Activated CD8-positive, alpha-beta memory T cell treated with anti-CD3 and anti-CD28 coated beads for 36 hours (primary cell): ENCODE data around the gene PRDM1. TPM values are rescaled to one million over a fixed set of nuclear protein-coding genes. Genes with fewer than 3 reads are reported as not detected.

Experiments
- CTCF ChIA-PET: fragments of 350-600 bp; sonication (Branson Sonifier 250); formaldehyde crosslinking; loops from one replicate; lab custom pipeline; 2021; ENCODE audit warnings: antibody characterized with exemption; lab: Charles Lee
- POLR2A ChIA-PET: fragments of 350-600 bp; sonication (Branson Sonifier 250); formaldehyde crosslinking; loops from one replicate; lab custom pipeline; 2021; ENCODE audit warnings: antibody characterized with exemption; lab: Charles Lee
- total RNA-seq, 2 experiments: library from RNA; stranded (reverse); gene quantifications; one replicate each; pipeline ENCODE4 v1.2.3, GENCODE V29; 2021

PRDM1 gene
- total RNA-seq, 2 experiments from 2014 or later = 89.4 to 94.3 TPM

DNA sequence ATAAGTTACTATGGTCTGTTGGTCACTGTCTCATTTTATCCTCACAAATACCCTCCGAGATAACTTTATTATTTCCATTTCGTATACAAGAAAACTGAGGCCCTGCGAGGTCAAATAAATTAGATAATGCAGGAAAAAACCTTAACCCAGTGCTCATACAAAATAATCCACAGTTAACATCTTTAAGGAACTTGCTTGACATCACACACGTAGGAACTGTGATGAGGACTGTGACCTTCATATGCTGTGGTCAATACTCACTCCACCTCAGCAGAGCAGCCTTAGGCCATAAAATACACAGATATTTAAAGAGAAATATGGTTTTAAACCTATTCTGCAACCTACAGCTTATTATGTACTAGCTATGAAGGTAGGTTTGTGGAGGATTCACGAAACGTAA, 34.3 kb downstream of the PRDM1 start:
- POLR2A ChIA-PET = no interaction called here
- CTCF ChIA-PET = interaction anchor here (1.8 kb wide), 1 partner anchor 20 kb away, joined by 5 read pairs; no protein-coding TSS in a partner anchor

DNA sequence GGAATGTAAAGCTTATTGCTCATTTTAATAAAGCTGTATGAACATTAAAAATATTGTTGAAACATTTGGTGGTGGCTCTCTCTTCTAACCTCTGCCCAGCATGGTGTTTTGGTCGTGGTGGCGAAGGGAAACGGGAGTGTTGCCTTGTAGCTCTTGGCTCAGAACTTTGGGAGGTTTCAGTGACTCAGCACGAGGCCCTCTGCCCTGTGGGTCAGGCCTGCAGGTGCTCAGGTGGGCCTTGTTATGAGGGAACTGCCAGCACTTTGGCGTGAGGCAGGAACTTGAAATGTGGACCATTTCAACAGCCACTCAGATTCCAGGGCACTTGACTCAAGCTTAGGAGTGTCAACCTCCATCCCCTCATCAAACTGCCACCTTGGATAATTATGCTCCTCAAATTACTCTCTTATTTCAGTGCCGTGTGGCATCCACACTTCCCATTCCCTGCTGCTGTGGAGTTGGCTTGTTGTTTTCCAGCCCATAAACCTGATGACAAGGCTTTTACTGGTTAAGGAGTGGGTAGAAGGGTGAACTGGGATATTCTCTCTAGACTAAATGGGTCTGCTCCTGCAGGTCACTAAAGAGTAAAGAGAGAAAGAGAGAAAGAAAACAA, 36.3 kb downstream of the PRDM1 start:
- POLR2A ChIA-PET = interaction anchor here (0.5 kb wide), 1 partner anchor 658 kb away, joined by 7 read pairs; no protein-coding TSS in a partner anchor
- CTCF ChIA-PET = no interaction called here

DNA sequence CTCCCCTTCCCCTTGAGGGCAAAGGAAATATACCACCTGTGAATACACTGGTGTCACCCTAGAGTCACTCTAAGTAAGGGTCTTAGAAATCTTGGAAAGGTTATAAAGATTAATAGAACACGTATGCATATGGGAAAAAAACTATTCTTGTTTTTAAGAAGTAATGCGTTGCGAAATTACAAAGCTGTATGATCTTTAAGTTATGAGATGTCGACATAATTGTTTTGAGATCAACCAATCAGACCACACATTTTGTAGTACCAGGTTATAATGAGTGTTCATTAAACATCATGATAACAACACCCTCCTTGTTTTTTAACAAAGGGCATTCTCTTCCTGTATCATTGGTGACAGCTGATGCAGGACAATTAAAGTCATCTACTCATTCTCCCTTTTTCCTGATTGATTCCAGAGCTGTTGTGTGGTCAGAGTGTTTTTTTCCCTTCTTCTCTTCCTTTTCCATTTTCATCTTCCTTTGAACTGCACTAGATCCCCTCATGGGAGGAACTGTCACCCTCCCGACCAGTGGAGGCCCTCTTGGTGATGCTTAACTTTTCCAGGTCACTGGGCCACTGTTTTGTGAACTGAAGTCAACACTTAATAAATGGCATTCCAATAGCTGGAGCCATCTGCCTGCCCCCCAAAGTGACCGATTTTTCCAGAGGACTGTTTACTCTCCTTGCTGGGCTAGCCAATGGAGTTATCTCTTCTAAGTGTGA, 37.0 kb downstream of the PRDM1 start:
- CTCF ChIA-PET = no interaction called here
- POLR2A ChIA-PET = no interaction called here

DNA sequence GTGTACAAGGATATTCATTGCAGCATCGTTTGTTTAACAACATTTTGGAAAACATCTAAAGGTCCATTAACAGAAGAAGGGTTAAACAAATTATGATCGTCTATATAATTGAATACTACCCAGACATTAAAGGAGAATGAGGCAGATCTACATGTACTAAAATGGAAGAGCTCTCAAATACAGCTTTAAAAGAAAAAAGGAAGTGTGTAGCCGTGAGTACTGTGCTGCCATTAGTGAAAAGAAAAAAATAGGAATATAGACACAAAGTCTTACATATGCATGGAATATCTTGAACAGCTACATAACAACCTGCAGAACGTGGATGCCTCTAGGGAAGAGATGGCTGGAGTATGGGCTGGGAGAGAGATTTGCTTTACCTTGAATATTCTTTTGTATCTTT, 37.9 kb downstream of the PRDM1 start:
- ChIA-PET CTCF (no interaction called here), POLR2A (no interaction called here)

DNA sequence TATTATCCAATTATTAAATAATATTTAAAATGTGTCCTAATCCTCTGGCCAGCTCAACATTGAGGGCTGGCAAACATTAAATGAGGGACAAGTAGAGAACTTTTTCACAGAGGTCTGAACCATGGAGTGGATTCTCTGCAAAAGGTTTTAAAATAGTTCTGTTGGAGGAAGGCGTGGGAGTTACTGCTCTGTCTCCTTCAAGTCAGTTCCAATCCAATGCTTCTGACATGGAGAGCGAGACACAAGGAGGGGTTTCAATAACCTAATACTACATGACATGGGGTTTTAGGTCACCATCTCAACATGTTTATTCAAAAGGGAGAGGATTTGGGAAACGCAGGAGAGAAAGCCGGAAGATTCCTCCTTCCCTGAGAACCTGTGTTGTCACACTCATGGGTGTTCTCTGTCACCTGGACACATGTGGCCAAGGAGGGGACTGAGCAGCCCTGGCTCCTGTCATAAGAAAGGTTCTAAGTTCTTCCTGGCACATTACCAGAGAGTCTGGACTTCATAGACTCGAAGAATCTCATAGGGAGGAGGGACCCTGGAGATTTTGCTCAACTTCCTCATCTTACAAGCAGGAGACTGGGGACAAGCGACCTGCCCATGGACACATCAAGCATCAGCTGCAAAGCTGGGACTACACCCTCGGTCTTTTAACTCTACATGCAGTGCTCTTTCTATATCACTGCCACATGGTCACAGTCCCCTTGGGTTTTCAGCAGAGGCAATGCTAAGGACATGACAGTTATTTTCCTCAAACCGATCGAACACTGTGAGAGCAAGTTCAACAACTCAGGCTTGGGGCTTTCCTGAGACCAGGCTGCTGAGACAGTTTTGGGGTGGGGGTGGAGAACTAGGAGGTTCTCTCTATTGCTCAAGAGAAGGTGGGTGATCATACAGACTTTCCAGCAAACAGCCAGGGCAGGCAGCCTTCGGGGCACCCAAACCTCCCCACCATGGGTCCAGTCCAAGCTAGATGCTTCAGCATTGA, 38.6 kb downstream of the PRDM1 start:
- CTCF ChIA-PET = interaction anchor here (1.2 to 1.6 kb wide), 2 partner anchors 8 to 47 kb away, joined by 3 to 10 read pairs; no protein-coding TSS in a partner anchor
- POLR2A ChIA-PET = interaction anchor here (0.7 kb wide), 1 partner anchor 73 kb away, joined by 3 read pairs; no protein-coding TSS in a partner anchor

DNA sequence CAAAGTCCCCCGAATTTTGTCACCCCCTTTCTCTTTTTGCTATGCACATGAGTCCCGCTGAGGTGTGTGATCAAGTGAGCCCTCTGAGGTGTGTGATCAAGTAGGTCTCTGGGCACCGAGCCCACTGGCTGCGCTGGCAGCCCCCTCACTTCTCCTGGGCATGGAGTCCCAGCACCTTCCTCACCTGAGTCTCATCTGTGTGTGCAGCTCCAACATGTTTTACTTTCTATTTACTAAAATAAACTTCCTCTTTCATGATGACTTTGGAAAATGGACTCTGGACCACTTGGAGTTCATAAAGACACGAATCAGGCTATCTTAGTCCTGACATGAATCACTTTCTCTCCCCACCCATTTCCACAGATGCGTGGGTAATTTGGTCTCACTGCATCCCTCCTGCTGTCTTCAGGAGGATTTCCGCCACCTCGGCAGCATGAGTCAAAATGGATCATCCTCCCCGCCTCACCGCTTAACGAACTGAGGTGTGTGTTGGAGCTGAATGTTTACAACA, 39.8 kb downstream of the PRDM1 start:
- ChIA-PET CTCF (interaction anchor here (0.6 to 1.6 kb wide), 4 partner anchors 9 to 77 kb away, joined by 3 to 10 read pairs (median 4); no protein-coding TSS in a partner anchor), POLR2A (interaction anchor here (0.7 to 1.4 kb wide), 2 partner anchors 38 to 72 kb away, joined by 3 to 6 read pairs; no protein-coding TSS in a partner anchor)

DNA sequence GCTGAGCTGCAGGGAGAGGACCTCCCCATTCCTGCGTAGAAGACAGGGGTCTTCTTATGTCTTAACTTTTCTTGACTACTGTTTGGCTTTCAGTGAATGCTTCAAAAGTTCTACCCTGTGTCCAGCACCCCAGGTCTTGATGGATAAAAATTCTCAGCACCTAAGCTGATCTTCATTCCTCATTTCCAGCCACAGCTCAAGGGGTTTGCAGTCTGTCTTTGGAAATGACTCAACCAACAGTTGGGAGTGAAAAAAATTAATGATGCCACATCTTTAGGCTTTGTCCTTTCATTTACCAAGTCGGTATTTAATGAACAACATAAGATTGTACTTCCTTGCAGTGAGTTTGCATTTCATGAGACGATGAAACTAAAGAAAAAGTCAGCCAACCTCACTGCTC, 40.3 kb downstream of the PRDM1 start:
- POLR2A ChIA-PET = interaction anchor here (1.4 kb wide), 1 partner anchor 38 kb away, joined by 6 read pairs; no protein-coding TSS in a partner anchor

DNA sequence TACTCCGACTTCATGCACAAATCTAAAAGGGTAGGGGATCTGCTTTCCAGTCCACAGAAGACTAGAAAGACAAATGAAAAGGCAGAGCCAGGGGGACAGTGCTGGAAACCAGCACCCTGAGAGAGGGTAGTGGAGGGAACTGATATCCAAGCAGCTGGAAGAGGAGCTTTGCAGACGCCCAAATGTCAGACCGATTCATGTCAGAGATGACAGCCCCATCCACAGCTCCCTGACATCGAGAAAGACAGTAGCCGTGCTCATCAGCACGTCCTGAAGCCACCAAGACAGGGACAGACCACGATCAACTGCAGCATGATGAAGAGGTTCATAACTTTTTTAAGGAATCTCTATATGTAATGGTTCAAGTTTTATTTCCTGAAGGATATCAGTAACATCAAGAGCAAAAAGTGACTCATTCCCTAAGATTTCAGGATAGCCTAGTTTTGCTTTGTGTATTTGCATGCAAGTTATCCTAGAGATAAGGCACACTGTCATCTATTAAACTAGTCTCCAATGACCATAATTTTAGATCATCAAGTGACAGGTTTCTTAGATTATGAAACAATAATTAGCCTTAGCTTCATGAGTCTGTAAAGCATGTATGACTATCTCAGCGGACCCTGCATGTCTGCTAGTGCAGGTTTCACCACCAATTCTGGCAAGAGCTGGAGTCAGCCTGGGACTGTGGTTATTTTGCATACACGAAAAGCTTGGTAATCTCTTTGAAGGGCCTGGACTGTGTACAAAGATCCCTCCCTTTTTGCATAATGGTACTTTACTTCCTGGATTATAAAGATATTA, 43.0 kb downstream of the PRDM1 start:
- ChIA-PET CTCF (interaction anchor here (0.8 kb wide), 1 partner anchor 19 kb away, joined by 4 read pairs; no protein-coding TSS in a partner anchor), POLR2A (no interaction called here)

More for the DNA sequence above, 40.3 kb downstream of the PRDM1 start:
- CTCF ChIA-PET = interaction anchor here (0.6 to 1.6 kb wide), 4 partner anchors 10 to 76 kb away, joined by 3 to 10 read pairs (median 4); no protein-coding TSS in a partner anchor

DNA sequence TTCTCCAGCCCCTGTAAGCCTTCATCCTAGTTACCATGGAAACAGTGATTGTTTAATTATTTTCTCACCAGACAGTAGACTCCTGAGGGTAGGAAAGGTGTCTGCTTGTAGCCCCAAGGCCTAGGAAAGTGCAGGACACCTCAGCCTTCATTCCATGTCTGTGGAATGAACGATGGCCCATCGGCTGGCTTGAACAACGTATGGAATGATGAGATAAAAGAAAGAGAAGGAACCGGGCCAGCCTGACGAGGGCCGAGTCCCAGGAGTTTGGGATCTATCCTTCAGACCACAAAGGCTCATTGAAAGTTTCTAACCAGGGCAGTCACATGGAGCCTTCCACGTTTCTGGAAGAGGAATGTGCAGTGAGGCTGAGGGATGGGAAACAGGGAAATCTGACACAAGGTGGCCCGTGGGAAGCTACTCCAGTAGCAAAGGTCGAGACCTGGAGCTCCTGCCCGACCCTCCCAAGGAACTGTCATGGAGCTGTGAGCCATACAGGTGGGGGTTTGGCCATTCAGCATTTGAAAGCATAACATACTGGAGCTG, 46.1 kb downstream of the PRDM1 start:
- ChIA-PET POLR2A (interaction anchor here (0.6 kb wide), 1 partner anchor 38 kb away, joined by 3 read pairs; no protein-coding TSS in a partner anchor), CTCF (no interaction called here)

DNA sequence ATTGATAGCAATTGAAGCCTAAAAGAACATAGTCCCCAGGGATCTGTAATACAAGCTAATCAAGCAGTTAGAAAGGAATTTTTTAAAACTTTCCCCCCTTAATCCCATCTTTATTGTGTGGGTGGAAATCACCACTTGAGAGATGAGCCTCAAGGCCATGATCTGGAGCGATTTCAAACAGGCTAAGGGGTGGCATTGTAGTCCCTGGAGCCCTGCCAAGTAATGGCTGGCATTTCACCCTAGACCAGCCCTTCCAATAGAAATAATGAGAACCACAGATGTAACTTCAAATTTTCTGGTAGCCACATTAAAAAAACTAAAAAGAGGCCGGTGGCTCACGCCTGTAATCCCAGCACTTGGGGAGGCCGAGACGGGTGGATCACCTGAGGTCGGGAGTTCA, 46.9 kb downstream of the PRDM1 start:
- CTCF ChIA-PET = no interaction called here
- POLR2A ChIA-PET = interaction anchor here (0.6 kb wide), 1 partner anchor 38 kb away, joined by 3 read pairs; no protein-coding TSS in a partner anchor

DNA sequence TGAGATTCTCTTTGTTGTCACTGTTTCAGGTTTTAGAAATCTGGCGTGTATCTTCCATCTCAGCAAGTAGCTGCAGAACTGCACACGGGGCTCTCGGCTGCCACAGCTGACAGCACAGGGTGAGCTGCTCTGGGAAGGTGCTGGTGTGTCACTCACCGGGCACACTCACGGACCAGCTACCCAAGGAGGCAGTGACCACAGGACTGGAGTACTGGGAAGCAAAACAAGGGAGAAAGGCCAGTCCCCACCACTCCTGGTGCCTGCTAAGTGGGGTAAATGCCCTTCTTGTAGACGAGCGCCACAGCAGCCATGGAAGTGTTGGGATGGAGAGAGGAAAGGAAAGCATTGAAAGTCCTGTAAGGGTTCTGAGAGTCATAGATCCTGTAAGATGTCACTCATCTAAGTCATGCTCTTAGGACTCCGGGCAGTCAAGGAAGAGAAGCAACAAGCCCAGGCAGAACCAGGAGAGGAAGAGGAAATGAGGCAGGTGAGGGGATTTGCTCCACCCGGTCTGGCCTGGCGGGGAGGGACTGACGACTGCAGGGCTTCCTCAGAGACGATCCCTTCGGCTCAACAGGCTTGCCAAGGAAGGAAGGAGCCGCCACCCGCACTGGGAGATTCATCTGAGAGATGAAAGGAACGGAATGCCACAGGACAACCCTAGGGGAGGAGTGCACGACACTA, 48.1 kb downstream of the PRDM1 start:
- ChIA-PET CTCF (no interaction called here), POLR2A (no interaction called here)

DNA sequence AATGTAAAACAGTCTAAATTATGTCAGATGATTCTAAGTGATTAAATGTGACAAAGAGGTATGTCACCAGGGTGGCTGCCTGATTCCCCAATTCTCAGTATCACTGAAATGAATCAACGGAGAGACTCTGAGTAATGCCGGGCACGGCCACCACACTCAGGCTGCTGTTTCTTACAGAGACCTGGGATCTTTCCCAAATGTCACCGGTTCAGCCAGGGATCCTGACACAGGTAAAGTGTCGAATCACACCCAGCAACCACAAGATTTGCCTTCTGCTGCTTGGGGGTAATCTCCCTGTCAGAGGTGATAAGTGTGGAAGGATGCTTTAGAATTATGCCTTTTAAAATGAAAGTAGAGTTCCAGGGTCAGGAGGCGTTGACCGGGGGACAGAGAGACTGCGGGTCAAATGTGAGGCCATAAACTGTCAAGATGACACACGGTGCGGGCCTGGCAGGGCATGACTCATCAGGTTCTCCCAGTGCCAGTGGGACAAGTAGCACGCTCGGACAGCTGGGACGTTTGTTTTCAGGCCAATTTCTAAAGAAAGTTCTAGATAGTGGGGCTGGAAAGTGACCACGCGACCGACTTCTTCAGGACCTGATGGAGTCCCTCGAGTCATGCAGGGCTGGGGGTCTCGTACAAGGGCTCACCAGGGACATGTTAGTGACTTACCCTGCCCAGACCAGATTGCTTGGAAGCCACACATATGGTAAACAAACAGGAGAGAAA, 48.9 kb downstream of the PRDM1 start:
- ChIA-PET CTCF (no interaction called here), POLR2A (no interaction called here)

DNA sequence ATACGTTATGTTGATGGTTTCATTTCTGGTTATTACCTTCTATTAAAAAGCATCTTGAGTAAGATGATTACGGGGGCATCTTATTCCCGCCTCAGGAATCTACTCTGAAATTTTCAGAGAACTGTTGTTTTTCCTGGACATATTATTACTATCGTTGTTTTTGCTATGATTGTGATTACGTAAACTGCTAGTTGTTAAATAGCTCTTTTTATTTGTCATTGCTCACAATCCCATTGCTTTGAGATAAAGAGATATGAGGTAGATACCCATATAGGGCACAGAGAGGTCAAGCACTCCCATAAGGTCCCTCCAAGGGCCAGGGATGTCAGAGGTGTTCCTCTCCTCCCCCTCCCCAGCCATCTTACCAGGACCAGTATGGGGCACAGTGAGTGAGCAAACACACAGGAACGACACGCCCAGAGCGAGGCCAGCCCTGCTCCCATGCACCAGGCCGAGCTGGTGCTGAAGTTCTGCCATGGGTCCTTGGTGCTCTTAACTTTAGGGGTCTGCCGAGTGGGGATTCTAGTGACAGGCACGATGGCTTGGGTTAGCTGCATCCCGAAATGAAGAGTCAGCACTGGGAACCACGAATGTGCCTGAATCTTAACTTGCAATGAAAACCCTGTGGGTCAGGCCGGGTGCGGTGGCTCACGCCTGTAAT, 49.9 kb downstream of the PRDM1 start:
- ChIA-PET CTCF (no interaction called here), POLR2A (no interaction called here)

DNA sequence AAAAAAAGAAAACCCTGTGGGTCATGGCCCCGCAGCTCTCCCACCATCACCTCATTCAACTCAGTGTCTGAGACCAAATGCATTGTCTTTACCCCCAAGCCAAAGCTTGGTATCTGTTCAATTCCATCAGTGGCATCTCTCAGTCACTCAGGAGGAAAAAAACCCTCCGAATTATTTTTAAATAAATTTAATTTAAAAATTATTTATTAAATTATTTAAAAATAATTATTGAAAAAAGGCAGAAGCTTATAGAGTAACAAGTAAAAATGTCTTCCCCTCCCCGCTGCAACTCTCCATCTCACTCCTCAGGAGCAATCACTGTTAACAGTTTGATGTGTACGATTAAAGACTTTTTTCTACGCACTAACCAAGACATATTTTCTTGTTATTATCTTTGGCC, 50.7 kb downstream of the PRDM1 start:
- ChIA-PET POLR2A (interaction anchor here (0.6 kb wide), 1 partner anchor 264 kb away, joined by 3 read pairs; no protein-coding TSS in a partner anchor), CTCF (no interaction called here)

DNA sequence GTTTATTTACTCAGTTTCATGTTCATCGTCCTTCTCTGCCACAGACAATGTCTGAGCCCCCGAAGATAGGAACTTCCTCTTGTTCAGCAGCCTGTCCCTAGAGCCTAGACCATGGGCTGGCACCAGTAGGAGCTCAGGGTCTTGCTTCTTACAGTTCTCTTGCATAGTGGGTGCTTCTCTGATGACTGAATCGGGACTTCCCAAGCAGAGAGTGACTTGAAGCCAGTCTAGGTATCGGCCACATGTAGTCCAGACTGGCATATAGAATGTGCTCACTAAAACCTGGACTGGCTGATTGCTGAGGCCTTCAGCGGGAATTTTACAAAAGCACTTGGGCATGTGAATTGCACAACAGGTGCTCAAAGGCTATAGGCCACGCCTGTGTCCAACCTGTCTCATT, 52.0 kb downstream of the PRDM1 start:
- POLR2A ChIA-PET = no interaction called here
- CTCF ChIA-PET = no interaction called here
